IPS-20b (cell line): ENCODE data around the gene GAS2L2.
"Not testable (repeated sequence)": the region's sequence is repeated elsewhere in the genome, so short reads cannot be mapped to it uniquely, and the experiment has no call there.

Source experiments
- H3K27ac ChIP-seq: one replicate; pipeline ENCODE4 v1.5.1; 2013; ENCODE audit warnings: low read length
- H3K27me3 ChIP-seq: 2 replicates; pipeline ENCODE4 v1.6.1; 2013; ENCODE audit warnings: mild to moderate bottlenecking, low read length, inconsistent platforms; ENCODE audit not compliant: insufficient read depth
- H3K36me3 ChIP-seq: 2 replicates; pipeline ENCODE4 v1.6.1; 2013; ENCODE audit warnings: low read depth, mild to moderate bottlenecking, inconsistent platforms, low read length, moderate library complexity; ENCODE audit not compliant: insufficient read depth
- H3K4me1 ChIP-seq: 2 replicates; pipeline ENCODE4 v1.6.1; 2013; ENCODE audit warnings: mild to moderate bottlenecking, control low read depth, inconsistent platforms, low read length, moderate library complexity; ENCODE audit not compliant: insufficient read depth
- H3K4me3 ChIP-seq: 2 replicates; pipeline ENCODE4 v1.5.1; 2013; ENCODE audit warnings: mild to moderate bottlenecking, low read length, inconsistent platforms
- H3K9ac ChIP-seq: 2 replicates; pipeline ENCODE4 v1.6.1; 2013; ENCODE audit warnings: low read depth, mild to moderate bottlenecking, inconsistent platforms, low read length, moderate library complexity
- H3K9me3 ChIP-seq: 2 replicates; pipeline ENCODE4 v1.6.1; 2013; ENCODE audit warnings: mild to moderate bottlenecking, low read depth, low read length, inconsistent platforms; ENCODE audit not compliant: insufficient read depth

Gene GAS2L2

DNA sequence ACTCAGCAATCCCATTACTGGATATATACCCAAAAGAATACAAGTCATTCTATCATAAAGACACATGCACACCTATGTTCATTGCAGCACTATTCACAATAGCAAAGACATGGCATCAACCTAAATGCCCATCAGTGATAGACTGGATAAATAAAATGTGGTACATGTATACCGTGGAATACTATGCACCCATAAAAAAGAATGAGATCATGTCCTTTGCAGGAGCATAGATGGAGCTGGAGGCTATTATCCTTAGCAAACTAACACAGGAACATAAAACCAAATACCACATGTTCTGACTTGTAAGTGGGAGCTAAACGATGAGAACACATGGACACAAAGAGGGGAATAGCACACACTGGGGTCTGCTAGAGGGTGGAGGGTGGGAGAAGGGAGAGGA is 49.7 kb downstream of the GAS2L2 start:
- not testable (repeated sequence) for H3K4me3 ChIP-seq, H3K36me3 ChIP-seq, H3K9ac ChIP-seq, H3K4me1 ChIP-seq, H3K9me3 ChIP-seq, H3K27me3 ChIP-seq, H3K27ac ChIP-seq

DNA sequence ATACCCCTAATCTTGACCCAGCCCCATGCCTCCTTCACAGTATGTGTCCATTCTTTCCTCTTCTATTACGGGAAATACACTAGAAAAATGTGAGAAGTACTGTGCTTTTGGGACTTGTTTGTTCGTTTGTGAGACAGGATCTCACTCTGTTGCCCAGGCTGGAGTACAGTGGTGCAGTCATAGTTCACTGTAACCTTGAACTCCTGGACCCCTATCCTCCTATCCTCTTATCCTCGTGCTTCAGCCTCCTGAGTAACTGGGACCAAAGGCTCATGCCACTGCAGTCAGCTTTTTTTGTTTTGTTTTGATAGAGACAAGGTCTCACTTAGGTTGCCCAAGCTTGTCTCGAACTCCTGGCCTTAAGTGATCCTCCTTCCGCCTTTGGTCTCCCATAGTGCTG is 51.5 kb downstream of the GAS2L2 start:
- Histone ChIP-seq H3K4me1 (no peaks in the 10 kb centered on the region), H3K4me3 (no peak overlapping the region), H3K27me3 (no peaks in the 10 kb centered on the region), H3K27ac (no peak overlapping the region), H3K9ac (no peak overlapping the region), H3K36me3 (0 out of 2 replicates have a peak, but pooled peaks cover 7% of the 10 kb centered on the region), H3K9me3 (no peaks in the 10 kb centered on the region)

DNA sequence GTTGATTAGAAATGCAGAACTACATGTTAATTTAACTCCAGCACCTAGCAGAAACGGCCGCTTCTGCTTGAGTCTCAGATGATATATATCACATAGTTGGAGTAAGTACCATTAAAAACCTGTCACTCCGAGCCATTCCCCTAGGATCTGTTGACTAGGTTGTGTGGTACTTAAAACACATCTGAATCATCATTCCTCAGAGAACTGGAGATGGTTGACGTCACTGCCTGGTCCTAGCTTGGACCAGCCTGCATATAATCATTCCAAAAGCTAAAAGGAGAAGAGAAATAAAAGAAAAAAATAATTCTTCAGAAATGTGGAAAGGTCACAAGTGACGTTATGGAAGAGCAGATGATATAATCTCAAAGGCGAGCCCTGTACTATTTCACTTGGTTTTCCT is 52.9 kb downstream of the GAS2L2 start:
- H3K4me3 ChIP-seq = no peak overlapping the region
- H3K9ac ChIP-seq = no peak overlapping the region
- H3K36me3 ChIP-seq = peaks cover 18% of the 10 kb centered on the region
- H3K9me3 ChIP-seq = no peaks in the 10 kb centered on the region
- H3K27me3 ChIP-seq = no peaks in the 10 kb centered on the region
- 0 out of 2 replicates have a peak, but pooled peaks cover 6% of the 10 kb centered on the region for H3K4me1 ChIP-seq
- H3K27ac ChIP-seq = no peak overlapping the region

DNA sequence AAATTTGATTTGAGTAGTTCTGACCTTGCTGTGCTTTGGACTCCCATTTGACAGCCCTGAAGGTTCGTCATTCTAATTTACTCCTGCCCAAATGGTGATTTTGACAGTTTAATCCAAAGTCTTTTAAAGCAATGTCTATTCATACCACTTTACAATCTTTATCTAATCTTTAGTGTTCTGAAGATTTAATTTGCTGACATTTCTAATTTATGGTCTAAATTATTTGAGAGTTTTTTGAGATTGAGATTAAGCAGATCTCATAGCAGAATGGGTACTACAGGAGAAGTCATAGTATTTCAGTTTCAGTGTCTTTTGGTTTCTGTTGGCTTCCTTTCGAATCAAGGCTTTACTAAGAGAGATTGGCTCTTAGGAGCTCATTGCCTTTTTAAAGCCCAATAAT is 54.2 kb downstream of the GAS2L2 start:
- Histone ChIP-seq H3K9ac (no peak overlapping the region), H3K27me3 (no peaks in the 10 kb centered on the region), H3K4me1 (0 out of 2 replicates have a peak, but pooled peaks cover 6% of the 10 kb centered on the region), H3K4me3 (no peak overlapping the region), H3K36me3 (peaks cover 30% of the 10 kb centered on the region), H3K27ac (no peak overlapping the region), H3K9me3 (no peaks in the 10 kb centered on the region)

DNA sequence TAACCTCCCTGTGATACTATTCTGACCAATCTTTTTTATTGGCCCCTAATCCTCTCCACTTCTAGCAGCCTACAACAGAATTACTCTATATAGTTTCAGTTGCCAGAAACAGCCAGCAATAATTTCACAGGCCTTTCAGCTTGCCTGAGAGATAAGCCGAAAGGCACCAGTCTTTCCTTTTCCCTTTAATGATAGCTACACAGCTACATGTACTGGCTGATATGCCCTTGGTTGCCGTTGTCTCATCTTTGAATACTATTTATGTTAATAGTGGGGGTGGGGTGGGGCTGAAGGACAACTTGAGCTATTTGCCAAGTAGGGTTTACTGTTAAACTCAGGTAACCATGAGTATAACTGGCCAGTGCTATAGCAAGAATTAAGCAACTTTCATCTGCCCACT is 57.4 kb downstream of the GAS2L2 start:
- Histone ChIP-seq H3K27me3 (no peaks in the 10 kb centered on the region), H3K4me3 (no peak overlapping the region), H3K9ac (no peak overlapping the region), H3K4me1 (0 out of 2 replicates have a peak, but pooled peaks cover 6% of the 10 kb centered on the region), H3K27ac (no peak overlapping the region), H3K36me3 (peaks cover 52% of the 10 kb centered on the region), H3K9me3 (no peaks in the 10 kb centered on the region)

DNA sequence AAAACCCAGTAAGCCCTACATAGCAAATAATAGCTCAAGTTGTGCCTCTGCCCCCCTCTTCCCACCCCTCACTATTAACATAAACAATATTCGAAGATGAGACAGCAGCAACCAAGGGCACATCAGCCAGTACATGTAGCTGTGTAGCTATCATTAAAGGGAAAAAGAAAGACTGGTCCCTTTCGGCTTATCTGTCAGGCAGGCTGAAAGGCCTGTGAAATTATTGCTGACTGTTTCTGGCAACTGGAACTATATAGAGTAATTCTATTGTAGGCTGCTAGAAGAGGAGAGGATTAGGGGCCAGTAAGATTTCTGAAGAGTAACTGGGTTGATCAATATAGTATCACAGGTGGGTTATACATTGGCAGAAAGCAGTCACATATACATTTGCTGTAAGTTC is 58.1 kb downstream of the GAS2L2 start:
- Histone ChIP-seq H3K36me3 (peaks cover 59% of the 10 kb centered on the region), H3K9ac (no peak overlapping the region), H3K27ac (no peak overlapping the region), H3K4me3 (no peak overlapping the region), H3K4me1 (0 out of 2 replicates have a peak, but pooled peaks cover 6% of the 10 kb centered on the region), H3K9me3 (no peaks in the 10 kb centered on the region), H3K27me3 (no peaks in the 10 kb centered on the region)
